HEK293 (cell line): ENCODE data around the gene CLASP2.

Experiments
- CTCF ChIA-PET: fragments of 350-600 bp; formaldehyde crosslinking; extraction: SDS; loops from one replicate; lab custom pipeline; 2021; ENCODE audit warnings: antibody characterized with exemption; lab: Yijun Ruan, JAX
- POLR2A ChIA-PET: fragments of 300-600 bp; formaldehyde crosslinking; extraction: SDS; loops from one replicate; lab custom pipeline; 2020; ENCODE audit warnings: antibody characterized with exemption, inconsistent platforms; lab: Yijun Ruan, JAX
- H3K27ac ChIP-seq: fragments of 200-500 bp; sonication (Bioruptor generic); 2 replicates; pipeline ENCODE4 v1.5.1; 2014; ENCODE audit warnings: low read depth, low read length, control low read depth, inconsistent platforms; ENCODE audit errors: extremely low read depth
- H3K36me3 ChIP-seq, 2 experiments: fragments of 200-500 bp in 1 of 2; sonication (Bioruptor generic) in 1 of 2; 1 replicate in 1 of 2; 2 replicates in 1 of 2; pipeline ENCODE4 v1.5.1; 2014 to 2017; ENCODE audit warnings: inconsistent platforms in 2 of 2, low read length in 2 of 2; ENCODE audit not compliant: control insufficient read depth in 2 of 2, insufficient read depth in 1 of 2
- H3K4me1 ChIP-seq: fragments of 200-500 bp; sonication (Bioruptor generic); 2 replicates; pipeline ENCODE4 v1.5.1; 2014; ENCODE audit warnings: mild to moderate bottlenecking, low read length, inconsistent platforms; ENCODE audit not compliant: control insufficient read depth, insufficient read depth
- H3K4me3 ChIP-seq: 2 replicates; pipeline ENCODE4 v1.5.1; 2011; ENCODE audit warnings: low read depth, mild to moderate bottlenecking, control low read depth, low read length, moderate library complexity
- H3K9me3 ChIP-seq: fragments of 200-500 bp; sonication (Bioruptor generic); 2 replicates; pipeline ENCODE4 v1.5.1; 2014; ENCODE audit warnings: low read depth, low read length, inconsistent platforms; ENCODE audit not compliant: control insufficient read depth, insufficient read depth
- IKZF3 ChIP-seq: fragments of 450-650 bp; IDR thresholded peaks from 2 replicates; pipeline ENCODE4 v1.5.0; 2018; ENCODE audit warnings: missing biosample characterization, mild to moderate bottlenecking, missing genetic modification characterization, moderate library complexity
- KLF1 ChIP-seq: fragments of 450-650 bp; formaldehyde crosslinking; IDR thresholded peaks from 2 replicates; pipeline ENCODE4 v1.5.1; 2016; ENCODE audit warnings: missing biosample characterization, missing genetic modification characterization
- KLF8 ChIP-seq: fragments of 450-650 bp; formaldehyde crosslinking; IDR thresholded peaks from 2 replicates; pipeline ENCODE4 v1.5.1; 2016; ENCODE audit warnings: missing biosample characterization, missing genetic modification characterization
- KLF9 ChIP-seq: fragments of 450-650 bp; formaldehyde crosslinking; IDR thresholded peaks from 2 replicates; pipeline ENCODE4 v1.5.1; 2016; ENCODE audit warnings: missing biosample characterization, missing genetic modification characterization, low read depth
- SP2 ChIP-seq: fragments of 450-650 bp; formaldehyde crosslinking; IDR thresholded peaks from 2 replicates; pipeline ENCODE4 v1.5.1; 2016; ENCODE audit warnings: missing biosample characterization, missing genetic modification characterization
- ZBTB17 ChIP-seq: fragments of 450-650 bp; formaldehyde crosslinking; IDR thresholded peaks from 2 replicates; pipeline ENCODE4 v1.5.1; 2016; ENCODE audit warnings: missing biosample characterization, missing genetic modification characterization
- ZFP69B ChIP-seq: fragments of 450-650 bp; formaldehyde crosslinking; IDR thresholded peaks from 2 replicates; pipeline ENCODE4 v1.5.1; 2016; ENCODE audit warnings: missing biosample characterization, missing genetic modification characterization
- ZNF2 ChIP-seq: fragments of 450-650 bp; formaldehyde crosslinking; IDR thresholded peaks from 2 replicates; pipeline ENCODE4 v1.5.1; 2016; ENCODE audit warnings: missing biosample characterization, missing genetic modification characterization
- ZNF211 ChIP-seq: fragments of 450-650 bp; formaldehyde crosslinking; IDR thresholded peaks from 2 replicates; pipeline ENCODE4 v1.5.1; 2016; ENCODE audit warnings: low read depth, missing biosample characterization, missing genetic modification characterization
- ZNF335 ChIP-seq: fragments of 450-650 bp; formaldehyde crosslinking; conservative IDR thresholded peaks from 2 replicates; pipeline ENCODE4 v1.5.1; 2016; ENCODE audit warnings: missing biosample characterization, missing genetic modification characterization
- ZNF501 ChIP-seq: fragments of 450-650 bp; formaldehyde crosslinking; IDR thresholded peaks from 2 replicates; pipeline ENCODE4 v1.5.1; 2016; ENCODE audit warnings: missing biosample characterization, missing genetic modification characterization
- ZNF658 ChIP-seq: fragments of 450-650 bp; formaldehyde crosslinking; IDR thresholded peaks from 2 replicates; pipeline ENCODE4; 2016; ENCODE audit warnings: missing biosample characterization, missing genetic modification characterization
- TF ChIP-seq, protein P1 (sequence below): fragments of 450-650 bp; formaldehyde crosslinking; IDR thresholded peaks from 2 replicates; pipeline ENCODE4 v1.5.1; 2016; ENCODE audit warnings: missing biosample characterization, missing genetic modification characterization
- TF ChIP-seq, protein P2 (sequence below): fragments of 450-650 bp; formaldehyde crosslinking; IDR thresholded peaks from 2 replicates; pipeline ENCODE4 v1.5.1; 2016; ENCODE audit warnings: missing biosample characterization, missing genetic modification characterization
- TF ChIP-seq, protein P3 (sequence below): fragments of 450-650 bp; formaldehyde crosslinking; IDR thresholded peaks from 2 replicates; pipeline ENCODE4 v1.5.1; 2016; ENCODE audit warnings: missing biosample characterization, missing genetic modification characterization
- TF ChIP-seq, protein P4 (sequence below): fragments of 450-650 bp; formaldehyde crosslinking; IDR thresholded peaks from 2 replicates; pipeline ENCODE4 v1.5.1; 2016; ENCODE audit warnings: missing biosample characterization, missing genetic modification characterization

Gene CLASP2

DNA sequence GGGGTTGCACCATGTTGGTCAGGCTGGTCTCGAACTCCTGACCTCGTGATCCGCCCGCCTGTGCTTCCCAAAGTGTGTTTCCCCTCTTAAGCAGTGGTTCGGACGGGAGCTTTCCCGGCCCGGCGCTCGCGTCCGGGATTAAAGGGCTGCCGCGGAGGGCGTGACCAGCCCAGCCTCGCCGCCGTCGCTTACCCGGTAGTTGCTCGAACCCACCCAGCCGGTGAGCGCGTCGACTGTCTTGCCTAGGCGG lies 513 bp downstream of the CLASP2 start:
- POLR2A ChIA-PET, result interaction anchor here (1.0 kb wide), 1 partner anchor 81 kb away, joined by 5 read pairs; the partner anchor contains the start of gene PDCD6IP

DNA sequence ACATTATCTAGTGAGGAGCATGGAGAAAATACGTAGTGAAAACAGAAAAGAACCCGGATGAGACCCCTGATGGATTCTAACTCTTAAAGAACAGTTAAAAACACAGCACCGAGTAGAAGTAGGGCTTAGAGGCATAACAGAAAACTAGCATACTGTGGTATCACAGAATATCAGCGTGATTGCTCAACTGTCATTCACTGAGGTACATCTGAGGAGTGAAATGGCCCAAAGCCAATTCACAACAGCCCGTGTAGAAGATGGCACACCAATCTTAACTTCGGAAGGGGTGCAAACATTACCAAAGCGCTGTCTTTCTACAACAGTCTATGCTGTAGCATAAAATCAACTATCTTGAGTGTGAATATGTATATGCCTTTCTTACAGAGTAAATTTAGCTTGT lies 1.8 kb downstream of the CLASP2 start:
- CTCF ChIA-PET, result interaction anchor here (0.6 to 2.1 kb wide), 6 partner anchors 9 to 641 kb away, joined by 3 to 11 read pairs (median 4); no protein-coding TSS in a partner anchor
- POLR2A ChIA-PET, result no interaction called here

More for the DNA sequence above, 513 bp downstream of the CLASP2 start:
- TF ChIP-seq ZNF501, result 0 out of 2 replicates have a peak, but pooled peaks have one; percentile 19
- TF ChIP-seq, protein P1, sequence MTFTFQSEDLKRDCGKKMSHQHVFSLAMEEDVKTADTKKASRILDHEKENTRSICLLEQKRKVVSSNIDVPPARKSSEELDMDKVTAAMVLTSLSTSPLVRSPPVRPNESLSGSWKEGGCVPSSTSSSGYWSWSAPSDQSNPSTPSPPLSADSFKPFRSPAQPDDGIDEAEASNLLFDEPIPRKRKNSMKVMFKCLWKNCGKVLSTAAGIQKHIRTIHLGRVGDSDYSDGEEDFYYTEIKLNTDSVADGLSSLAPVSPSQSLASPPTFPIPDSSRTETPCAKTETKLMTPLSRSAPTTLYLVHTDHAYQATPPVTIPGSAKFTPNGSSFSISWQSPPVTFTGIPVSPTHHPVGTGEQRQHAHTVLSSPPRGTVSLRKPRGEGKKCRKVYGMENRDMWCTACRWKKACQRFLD (tag by site-specific recombination), result no peak
- TF ChIP-seq, protein P2, sequence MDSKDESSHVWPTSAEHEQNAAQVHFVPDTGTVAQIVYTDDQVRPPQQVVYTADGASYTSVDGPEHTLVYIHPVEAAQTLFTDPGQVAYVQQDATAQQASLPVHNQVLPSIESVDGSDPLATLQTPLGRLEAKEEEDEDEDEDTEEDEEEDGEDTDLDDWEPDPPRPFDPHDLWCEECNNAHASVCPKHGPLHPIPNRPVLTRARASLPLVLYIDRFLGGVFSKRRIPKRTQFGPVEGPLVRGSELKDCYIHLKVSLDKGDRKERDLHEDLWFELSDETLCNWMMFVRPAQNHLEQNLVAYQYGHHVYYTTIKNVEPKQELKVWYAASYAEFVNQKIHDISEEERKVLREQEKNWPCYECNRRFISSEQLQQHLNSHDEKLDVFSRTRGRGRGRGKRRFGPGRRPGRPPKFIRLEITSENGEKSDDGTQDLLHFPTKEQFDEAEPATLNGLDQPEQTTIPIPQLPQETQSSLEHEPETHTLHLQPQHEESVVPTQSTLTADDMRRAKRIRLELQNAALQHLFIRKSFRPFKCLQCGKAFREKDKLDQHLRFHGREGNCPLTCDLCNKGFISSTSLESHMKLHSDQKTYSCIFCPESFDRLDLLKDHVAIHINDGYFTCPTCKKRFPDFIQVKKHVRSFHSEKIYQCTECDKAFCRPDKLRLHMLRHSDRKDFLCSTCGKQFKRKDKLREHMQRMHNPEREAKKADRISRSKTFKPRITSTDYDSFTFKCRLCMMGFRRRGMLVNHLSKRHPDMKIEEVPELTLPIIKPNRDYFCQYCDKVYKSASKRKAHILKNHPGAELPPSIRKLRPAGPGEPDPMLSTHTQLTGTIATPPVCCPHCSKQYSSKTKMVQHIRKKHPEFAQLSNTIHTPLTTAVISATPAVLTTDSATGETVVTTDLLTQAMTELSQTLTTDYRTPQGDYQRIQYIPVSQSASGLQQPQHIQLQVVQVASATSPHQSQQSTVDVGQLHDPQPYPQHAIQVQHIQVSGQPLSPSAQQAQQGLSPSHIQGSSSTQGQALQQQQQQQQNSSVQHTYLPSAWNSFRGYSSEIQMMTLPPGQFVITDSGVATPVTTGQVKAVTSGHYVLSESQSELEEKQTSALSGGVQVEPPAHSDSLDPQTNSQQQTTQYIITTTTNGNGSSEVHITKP (tag by site-specific recombination), result peak; percentile 78
- peak; percentile 62 for TF ChIP-seq KLF1 (tag by site-specific recombination)
- TF ChIP-seq, protein P3, sequence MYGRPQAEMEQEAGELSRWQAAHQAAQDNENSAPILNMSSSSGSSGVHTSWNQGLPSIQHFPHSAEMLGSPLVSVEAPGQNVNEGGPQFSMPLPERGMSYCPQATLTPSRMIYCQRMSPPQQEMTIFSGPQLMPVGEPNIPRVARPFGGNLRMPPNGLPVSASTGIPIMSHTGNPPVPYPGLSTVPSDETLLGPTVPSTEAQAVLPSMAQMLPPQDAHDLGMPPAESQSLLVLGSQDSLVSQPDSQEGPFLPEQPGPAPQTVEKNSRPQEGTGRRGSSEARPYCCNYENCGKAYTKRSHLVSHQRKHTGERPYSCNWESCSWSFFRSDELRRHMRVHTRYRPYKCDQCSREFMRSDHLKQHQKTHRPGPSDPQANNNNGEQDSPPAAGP, result no peak; the same call in 1 of the 2 replicates
- 0 out of 2 replicates have a peak, but pooled peaks have one; percentile 30 for TF ChIP-seq KLF8 (tag by site-specific recombination)
- peak; percentile 85 for TF ChIP-seq ZNF335 (tag by site-specific recombination)
- peak; percentile 56; the same call in 1 of the 2 replicates for TF ChIP-seq ZBTB17 (tag by site-specific recombination)
- TF ChIP-seq ZNF211 (tag by site-specific recombination), result no peak
- no peak for TF ChIP-seq ZNF2
- peak; percentile 26 for TF ChIP-seq SP2 (tag by site-specific recombination)
- TF ChIP-seq KLF9 (tag by site-specific recombination), result peak; percentile 89
- peak; percentile 72 for TF ChIP-seq ZFP69B (tag by site-specific recombination)
- TF ChIP-seq IKZF3 (tag by site-specific recombination), result peak; percentile 45; the same call in 1 of the 2 replicates
- TF ChIP-seq, all 188 proteins: peak for 10
- CTCF ChIA-PET, result interaction anchor here (0.6 to 2.1 kb wide), 3 partner anchors 81 to 985 kb away, joined by 3 to 4 read pairs (median 3); no protein-coding TSS in a partner anchor
- no peaks in the 10 kb centered on the region for H3K4me1 ChIP-seq
- H3K9me3 ChIP-seq, result no peaks in the 10 kb centered on the region
- peak overlapping the region; percentile 93 for H3K4me3 ChIP-seq
- peaks cover 0 to 3% of the 10 kb centered on the region in 2 experiments; a peak in 1 of 3 replicates for H3K36me3 ChIP-seq
- H3K27ac ChIP-seq, result peak overlapping the region; percentile 82

More for the DNA sequence above, 1.8 kb downstream of the CLASP2 start:
- Histone ChIP-seq H3K36me3 (peaks cover 0 to 3% of the 10 kb centered on the region in 2 experiments; a peak in 1 of 3 replicates), H3K9me3 (no peaks in the 10 kb centered on the region), H3K27ac (no peak overlapping the region), H3K4me1 (no peaks in the 10 kb centered on the region), H3K4me3 (peak overlapping the region; percentile 93)
- no peak for TF ChIP-seq ZNF658 (tag by site-specific recombination)
- TF ChIP-seq, protein P4, sequence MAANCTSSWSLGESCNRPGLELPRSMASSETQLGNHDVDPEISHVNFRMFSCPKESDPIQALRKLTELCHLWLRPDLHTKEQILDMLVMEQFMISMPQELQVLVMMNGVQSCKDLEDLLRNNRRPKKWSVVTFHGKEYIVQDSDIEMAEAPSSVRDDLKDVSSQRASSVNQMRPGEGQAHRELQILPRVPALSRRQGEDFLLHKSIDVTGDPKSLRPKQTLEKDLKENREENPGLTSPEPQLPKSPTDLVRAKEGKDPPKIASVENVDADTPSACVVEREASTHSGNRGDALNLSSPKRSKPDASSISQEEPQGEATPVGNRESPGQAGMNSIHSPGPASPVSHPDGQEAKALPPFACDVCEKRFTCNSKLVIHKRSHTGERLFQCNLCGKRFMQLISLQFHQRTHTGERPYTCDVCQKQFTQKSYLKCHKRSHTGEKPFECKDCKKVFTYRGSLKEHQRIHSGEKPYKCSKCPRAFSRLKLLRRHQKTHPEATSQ (tag by site-specific recombination), result no peak
